KBM-7 (cell line): ENCODE measurements around the gene IZUMO2.
"Not testable (repeated sequence)": the region's sequence is repeated elsewhere in the genome, so short reads cannot be mapped to it uniquely, and the experiment has no call there.

ENCODE experiments used
- DNase-seq: peaks from one replicate; pipeline ENCODE4 v3.0.0-alpha.2; 2015
- in situ Hi-C: fragments of 300-500 bp; cut with MboI; formaldehyde crosslinking; loops from 2 replicates; pipeline ENCODE4 v1.14.3; 2020; ENCODE audit warnings: low sequenced_read_pairs, low pct_unique_long_range_greater_than_20kb, mixed read lengths

IZUMO2 gene

DNA sequence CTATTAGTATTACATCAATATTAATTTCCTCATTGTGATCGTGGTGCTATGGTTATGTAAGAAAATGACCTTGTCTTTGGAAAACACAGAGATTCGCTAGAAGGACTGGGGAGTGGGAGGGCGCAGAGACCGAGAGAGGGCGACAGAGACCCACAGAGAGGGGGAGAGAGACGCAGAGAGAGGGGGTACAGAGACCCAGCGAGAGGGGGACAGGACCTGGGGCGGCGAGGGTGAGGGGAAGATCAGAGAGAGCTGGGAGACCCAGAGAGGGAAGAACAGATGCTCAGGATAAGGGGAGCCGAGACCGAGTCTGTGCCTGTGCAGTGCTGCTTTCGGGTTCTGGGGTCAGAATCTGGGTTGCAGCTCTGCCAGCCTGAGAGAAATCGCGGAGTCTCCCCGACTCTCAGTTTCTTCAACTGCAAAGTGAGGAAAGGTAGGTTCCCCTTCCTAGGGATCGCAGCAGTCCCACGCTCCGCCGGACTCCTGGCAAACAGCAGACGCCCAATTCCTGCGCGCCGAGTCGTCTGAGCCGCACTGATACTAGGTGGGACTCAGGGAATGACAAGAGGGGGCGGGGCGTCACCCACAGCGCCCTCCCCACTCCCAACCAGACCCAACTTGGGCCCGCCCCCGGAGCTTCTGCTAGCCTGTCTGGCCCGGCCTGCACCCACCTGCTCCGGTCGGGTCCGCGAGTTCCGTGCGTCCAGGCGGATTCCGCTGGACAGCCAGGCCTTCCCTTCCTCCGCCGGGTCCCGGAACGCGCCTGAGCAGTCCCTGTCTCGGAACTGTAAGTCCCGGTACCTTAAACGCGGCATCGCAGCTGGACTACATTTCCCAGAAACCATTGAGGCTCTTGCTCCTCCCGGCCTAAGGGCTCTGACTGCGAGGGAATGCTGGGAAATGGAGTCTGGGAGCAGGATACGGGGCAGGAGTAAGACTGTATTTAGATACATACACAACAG, 15.3 kb downstream of the IZUMO2 start:
- in situ Hi-C loops, result no loop called here

DNA sequence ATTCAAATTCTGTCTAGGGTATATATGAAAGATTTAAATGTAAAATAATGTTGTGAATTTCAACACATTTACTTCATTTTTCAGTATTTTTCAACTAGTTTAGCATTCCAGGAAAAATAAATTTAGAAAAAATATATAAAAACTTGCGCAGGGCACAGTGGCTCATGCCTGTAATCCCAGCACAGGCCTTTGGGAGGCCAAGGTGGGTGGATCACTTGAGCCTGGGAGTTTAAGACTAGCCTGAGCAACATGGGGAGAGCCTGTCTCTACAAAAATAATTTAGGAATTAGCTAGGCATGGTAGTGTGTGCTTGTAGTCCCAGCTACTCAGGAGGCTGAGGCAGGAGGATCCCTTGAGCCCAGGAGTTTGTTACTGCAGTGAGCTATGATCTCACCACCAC, 21.2 kb downstream of the IZUMO2 start:
- in situ Hi-C loops, DNase-seq: not testable (repeated sequence)

More for the DNA sequence above, 15.3 kb downstream of the IZUMO2 start:
- peak; percentile 91 for DNase-seq

DNA sequence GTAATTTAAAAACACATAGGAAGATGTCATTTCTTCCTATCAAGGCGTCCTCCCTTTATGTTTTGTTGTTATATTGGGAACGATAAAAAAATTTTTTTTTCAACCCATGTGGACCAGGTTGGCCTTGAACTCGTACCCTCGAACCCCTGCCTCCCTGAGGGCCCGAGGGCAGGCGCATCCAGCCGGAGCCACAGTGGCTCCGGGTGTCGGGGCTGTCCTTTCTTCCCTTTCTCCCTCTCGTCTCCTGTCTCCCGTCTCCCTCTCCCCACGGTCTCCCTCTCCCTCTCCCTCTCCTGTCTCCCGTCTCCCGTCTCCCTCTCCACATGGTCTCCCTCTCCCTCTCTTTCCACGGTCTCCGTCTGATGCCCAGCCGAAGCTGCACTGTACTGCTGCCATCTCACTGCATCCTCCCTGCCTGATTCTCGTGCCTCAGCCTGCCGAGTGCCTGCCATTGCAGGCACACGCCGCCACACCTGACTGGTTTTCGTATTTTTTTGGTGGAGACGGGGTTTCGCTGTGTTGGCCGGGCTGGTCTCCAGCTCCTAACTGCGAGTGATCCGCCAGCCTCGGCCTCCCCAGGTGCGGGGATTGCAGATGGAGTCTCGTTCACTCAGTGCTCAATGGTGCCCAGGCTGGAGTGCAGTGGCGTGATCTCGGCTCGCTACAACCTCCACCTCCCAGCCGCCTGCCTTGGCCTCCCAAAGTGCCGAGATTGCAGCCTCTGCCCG, 22.8 kb downstream of the IZUMO2 start:
- DNase-seq, in situ Hi-C loops: not testable (repeated sequence)

DNA sequence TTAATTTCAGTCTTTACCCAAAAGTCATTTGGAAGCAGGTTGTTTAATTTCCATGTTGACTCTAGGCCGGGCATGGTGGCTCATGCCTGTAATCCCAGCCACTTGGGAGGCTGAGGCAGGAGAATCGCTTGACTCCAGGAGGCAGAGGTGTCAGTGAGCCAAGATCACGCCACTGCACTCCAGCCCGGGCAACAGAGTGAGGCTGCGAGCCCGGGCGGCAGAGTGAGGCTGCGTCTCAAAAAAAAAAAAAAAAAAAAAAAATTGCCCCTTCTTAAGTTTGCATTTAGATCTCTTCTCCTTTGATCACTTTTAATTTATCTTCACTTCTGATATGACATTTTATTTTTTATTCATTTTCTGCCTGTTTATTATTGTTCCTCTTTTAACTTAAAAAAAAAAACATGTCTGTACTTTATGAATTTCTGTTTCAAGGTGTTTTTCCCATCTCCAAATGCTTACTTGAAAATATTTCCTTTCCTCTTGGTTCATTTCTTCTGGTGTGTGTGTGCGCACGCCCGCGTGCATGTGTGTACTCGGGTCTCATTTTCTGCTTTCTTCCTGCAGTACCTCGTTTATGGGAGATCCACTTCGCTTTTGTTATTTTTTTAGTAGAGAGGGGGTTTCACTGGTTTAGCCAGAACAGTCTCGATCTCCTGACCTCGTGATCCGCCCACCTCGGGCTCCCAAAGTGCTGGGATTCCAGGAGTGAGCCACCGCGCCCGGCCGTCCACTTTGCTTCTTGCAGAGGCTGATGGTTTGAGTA, 26.3 kb downstream of the IZUMO2 start:
- in situ Hi-C loops, result not testable (repeated sequence)
- peak; percentile 22 for DNase-seq

DNA sequence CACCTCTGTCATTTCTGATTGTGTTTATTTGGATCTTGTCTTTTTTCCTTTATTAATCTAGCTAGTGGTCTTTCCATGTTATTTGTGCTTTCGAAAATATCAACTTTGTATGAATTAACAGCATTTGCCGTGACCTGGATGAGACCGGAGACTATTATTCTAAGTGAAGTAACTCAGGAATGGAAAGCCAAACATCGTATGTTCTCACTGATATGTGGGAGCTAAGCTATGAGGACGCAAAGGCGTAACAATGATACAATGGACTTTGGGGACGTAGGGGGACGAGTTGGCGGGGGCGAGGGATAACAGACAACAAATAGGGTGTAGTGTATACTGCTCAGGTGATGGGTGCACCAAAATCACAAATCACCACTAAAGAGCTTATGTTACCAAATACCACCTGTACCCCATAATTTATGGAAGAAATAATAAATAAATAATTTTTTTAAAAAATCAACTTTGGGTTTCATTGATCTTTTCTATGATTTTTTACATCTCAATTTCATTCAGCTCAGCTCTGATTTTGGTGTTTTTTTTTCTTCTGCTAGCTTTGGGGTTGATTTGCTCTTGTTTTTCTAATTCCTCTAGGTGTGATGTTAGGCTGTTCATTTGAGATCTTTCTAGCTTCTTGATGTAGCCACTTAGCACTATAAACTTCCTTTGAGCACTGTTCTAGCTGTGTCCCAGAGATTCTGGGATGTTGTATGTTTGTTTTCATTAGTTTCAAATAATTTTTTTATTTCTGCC, 27.1 kb downstream of the IZUMO2 start:
- in situ Hi-C loops, DNase-seq: not testable (repeated sequence)

DNA sequence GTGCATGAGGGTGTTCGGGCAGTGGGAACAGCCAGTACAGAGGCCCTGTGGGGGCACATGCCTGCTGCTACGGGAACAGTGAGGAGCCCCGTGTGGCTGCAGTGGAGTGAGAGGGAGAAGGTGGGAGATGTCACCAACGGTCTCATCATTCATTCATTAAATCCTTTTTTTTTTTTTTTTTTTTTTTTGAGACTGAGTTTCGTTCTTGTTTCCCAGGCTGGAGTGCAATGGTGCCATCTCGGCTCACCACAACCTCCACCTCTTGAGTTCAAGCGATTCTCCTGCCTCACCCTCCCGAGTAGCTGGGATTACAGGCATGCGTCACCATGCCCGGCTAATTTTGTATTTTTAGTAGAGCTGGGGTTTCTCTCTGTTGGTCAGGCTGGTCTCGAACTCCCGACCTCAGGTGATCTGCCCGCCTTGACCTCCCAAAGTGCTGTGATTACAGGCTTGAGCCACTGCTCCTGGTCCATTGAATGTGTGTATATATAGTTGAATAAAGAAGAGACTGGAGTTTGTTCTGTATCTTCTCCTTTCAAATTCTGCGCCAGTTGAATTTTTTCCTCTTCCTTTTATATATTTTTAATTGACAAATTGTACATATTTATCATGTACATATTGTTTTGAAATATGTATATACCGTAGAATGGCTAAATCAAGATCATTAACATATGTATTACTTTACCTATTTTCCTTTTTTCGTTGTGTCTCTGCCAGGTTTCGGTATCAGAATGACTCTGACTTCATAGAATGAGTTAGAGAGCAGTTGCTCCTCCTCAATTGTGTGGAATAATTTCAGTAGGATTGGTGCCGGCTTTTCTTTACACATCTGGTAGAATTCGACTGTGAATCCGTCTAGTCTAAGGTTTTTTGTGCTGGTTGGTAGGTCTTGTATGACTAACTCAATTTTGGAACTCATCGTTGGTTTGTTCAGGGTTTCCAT, 28.0 kb downstream of the IZUMO2 start:
- DNase-seq, in situ Hi-C loops: not testable (repeated sequence)

DNA sequence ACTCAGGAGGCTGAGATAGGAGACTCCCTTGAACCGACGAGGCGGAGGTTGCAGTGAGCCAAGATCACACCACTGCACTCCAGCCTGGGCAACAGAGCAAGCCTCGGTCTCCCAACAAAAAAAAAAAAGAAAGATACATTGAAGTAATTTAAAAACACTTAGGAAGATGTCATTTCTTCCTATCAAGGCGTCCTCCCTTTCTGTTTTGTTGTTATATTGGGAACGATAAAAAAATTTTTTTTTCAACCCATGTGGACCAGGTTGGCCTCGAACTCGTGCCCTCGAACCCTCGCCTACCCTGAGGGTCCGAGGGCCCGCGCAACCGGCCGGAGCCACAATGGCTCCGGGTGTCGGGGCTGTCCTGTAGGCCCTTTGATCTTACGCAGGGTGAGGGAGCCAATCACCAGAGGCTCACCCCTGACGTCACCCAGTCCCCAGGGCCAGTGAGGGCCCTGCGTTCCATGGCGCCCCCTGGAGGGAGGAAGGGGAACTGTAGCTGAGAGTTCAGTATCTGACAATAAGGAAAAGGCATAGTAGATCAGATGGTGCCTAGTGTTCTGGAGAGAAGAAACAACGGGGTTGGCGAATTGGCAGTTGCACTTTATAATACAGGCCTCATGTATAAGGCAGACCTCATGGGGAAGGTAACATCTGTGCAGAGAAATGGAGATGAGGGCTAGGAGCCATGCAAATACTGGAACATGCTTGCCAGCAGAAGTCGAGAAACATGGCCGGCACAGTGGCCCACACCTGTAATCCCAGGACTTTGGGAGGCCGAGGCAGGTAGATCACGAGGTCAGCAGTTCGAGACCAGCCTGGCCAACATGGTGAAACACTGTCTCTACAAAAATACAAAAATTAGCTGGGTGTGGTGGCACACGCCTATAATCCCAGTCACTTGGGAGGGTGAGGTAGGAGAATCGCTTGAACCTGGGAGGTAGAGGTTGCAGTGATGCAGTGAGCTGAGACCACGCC, 29.3 kb downstream of the IZUMO2 start:
- in situ Hi-C loops, DNase-seq: not testable (repeated sequence)

DNA sequence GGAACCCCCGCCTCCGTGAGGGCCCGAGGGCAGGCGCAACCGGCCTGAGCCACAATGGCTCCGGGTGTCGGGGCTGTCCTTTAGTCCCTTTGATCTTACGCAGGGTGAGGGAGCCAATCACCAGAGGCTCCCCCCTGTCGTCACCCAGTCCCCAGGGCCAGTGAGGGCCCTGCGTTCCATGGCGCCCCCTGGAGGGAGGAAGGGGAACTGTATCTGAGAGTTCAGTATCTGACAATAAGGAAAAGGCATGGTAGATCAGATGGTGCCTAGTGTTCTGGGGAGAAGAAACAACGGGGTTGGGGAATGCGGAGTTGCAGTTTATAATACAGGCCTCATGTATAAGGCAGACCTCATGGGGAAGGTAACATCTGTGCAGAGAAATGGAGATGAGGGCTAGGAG, 59.1 kb downstream of the IZUMO2 start:
- in situ Hi-C loops, result not testable (repeated sequence)

DNA sequence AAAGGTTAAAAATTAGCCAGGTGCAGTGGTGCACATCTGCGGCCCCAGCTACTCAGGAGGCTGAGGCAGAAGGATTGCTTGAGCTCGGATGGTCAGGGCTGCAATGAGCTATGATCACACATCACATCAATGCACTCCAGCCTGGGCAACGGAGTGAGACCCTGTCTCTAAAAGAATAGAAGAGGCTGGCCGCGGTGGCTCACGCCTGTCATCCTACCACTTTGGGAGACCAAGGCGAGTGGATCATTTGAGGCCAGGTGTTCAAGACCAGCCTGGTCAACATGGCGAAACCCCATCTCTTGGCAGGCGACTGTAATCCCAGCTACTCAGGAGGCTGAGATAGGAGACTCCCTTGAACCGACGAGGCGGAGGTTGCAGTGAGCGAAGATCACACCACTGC, 59.7 kb downstream of the IZUMO2 start:
- DNase-seq, in situ Hi-C loops: not testable (repeated sequence)

More for the DNA sequence above, 59.1 kb downstream of the IZUMO2 start:
- DNase-seq, result not testable (repeated sequence)
